ENCODE data around the gene DYNLRB1. TPM values are rescaled to one million over a fixed set of nuclear protein-coding genes. Genes with fewer than 3 reads are reported as not detected.
A peak's percentile ranks its signal among the peaks of the same experiment; 100 is the strongest.

The DYNLRB1 gene
- total and polyA plus RNA-seq, 9 of the 15 experiments (the other 6 are each of a cell fraction or from before 2014, with no cell fraction given): 48.7 to 358 (median 121) TPM

DNA sequence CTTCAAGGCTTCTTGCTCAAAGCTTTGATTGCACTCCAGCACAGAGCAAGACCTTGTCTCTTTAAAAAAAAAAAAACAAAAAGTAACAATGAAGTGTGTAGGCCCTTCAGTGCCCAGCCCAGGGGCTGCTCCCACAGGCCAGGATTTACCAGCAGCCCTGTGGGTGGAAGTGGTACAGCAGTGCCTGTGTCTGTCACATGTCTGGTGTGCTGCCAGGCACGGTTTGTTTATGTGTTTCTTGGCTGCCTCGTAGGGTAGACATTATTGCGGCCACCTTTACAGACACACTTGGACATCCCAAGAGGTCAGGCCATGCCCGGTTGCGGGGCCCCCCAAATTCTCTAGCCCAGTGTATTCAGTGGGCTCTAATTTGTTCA lies 12.7 kb downstream of the DYNLRB1 start:
- Histone ChIP-seq H3K36me3 (ENCODE audit: control insufficient read depth, insufficient read depth, low read length) (peaks cover 76% of the 10 kb centered on the region), H3K9ac (ENCODE audit: insufficient read depth in 1 of 2, low read depth in 2 of 2, low read length in 2 of 2) (peak overlapping the region in 1 of 2 experiments; percentile 17; a peak in 1 of 4 replicates), H3K4me2 (ENCODE audit: insufficient read depth, low read length) (no peak overlapping the region), H3K27me3 (ENCODE audit: control insufficient read depth in 2 of 2, insufficient read depth in 2 of 2, low read length in 2 of 2) (no peaks in the 10 kb centered on the region), H3K4me3 (no peak overlapping the region), H3K9me3 (replicated peaks; ENCODE audit: control insufficient read depth, insufficient read depth, low read depth, low read length) (no peaks in the 10 kb centered on the region; the same call in 1 of the 2 replicates), H4K20me1 (replicated peaks; ENCODE audit: control insufficient read depth, insufficient read depth, low read length) (peaks cover 12% of the 10 kb centered on the region; the same call in 1 of the 2 replicates), H3K4me1 (replicated peaks in 1 of 2; ENCODE audit: control insufficient read depth in 2 of 2, insufficient read depth in 2 of 2, low read length in 2 of 2) (peaks cover 11 to 12% of the 10 kb centered on the region in 2 experiments), H3K27ac (ENCODE audit: extremely low read depth, low read depth, low read length) (no peak overlapping the region), H3K9me1 (ENCODE audit: control insufficient read depth, insufficient read depth, low read length) (no peaks in the 10 kb centered on the region), H2AFZ (ENCODE audit: low read depth, low read length) (no peak overlapping the region), H3K79me2 (ENCODE audit: control insufficient read depth, insufficient read depth, low read length) (peaks cover 23% of the 10 kb centered on the region)
- FAIRE-seq: no peak
- DNase-seq (ENCODE audit: extremely low read depth in 1 of 4, low spot score in 3 of 4): no peak
- in situ Hi-C loops (cut with MboI) (loop anchor here (10.0 kb wide), 1 partner anchor 334 kb away; no protein-coding TSS in a partner anchor), intact Hi-C loops (cut with micrococcal nuclease) (no loop called here)
- POLR2A ChIA-PET: no interaction called here
- TF ChIP-seq ZNF79 (CRISPR knock-in tag; IDR thresholded peaks at IDR 0.05; ENCODE audit: low read depth): no peak
- no peak for ATAC-seq
- BruUV-seq (replicated peaks): no TSS peak
- 93% methylated on average over 5 of the region's 5 CpGs for WGBS (ENCODE audit: insufficient coverage, low coverage, missing lambda C conversion rate)
- CTCF ChIA-PET (ENCODE audit: low intra/inter-chr PET ratio): no interaction called here

DNA sequence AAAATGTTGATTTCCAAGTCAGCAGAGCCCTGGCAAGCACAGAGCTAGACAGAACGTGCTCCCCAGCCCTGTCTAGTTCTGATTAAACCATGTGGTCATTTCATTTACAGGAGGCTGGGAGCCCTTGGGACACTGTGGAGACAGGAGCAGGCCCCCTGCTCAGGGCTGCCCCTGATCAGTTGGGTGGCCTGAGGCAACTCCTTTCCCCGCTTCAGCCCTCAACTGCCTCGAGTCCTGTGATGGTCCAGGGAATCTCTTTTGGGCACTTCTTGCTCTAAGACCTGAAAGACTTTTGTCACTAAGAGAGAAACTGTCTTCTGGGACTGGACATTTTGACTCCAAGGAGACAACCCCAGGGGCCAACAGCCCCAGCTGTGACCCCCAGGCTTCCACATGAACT lies 13.5 kb downstream of the DYNLRB1 start:
- Histone ChIP-seq H3K36me3 (ENCODE audit: control insufficient read depth, insufficient read depth, low read length) (peaks cover 79% of the 10 kb centered on the region), H3K27me3 (ENCODE audit: control insufficient read depth in 2 of 2, insufficient read depth in 2 of 2, low read length in 2 of 2) (no peaks in the 10 kb centered on the region), H3K4me2 (ENCODE audit: insufficient read depth, low read length) (no peak overlapping the region), H2AFZ (ENCODE audit: low read depth, low read length) (no peak overlapping the region), H3K79me2 (ENCODE audit: control insufficient read depth, insufficient read depth, low read length) (peaks cover 16% of the 10 kb centered on the region), H3K27ac (ENCODE audit: extremely low read depth, low read depth, low read length) (no peak overlapping the region), H4K20me1 (replicated peaks; ENCODE audit: control insufficient read depth, insufficient read depth, low read length) (peaks cover 12% of the 10 kb centered on the region; the same call in 1 of the 2 replicates), H3K4me3 (no peak overlapping the region), H3K9ac (ENCODE audit: insufficient read depth in 1 of 2, low read depth in 2 of 2, low read length in 2 of 2) (peak overlapping the region in 1 of 2 experiments; percentile 36; a peak in 1 of 4 replicates), H3K9me1 (ENCODE audit: control insufficient read depth, insufficient read depth, low read length) (no peaks in the 10 kb centered on the region), H3K9me3 (replicated peaks; ENCODE audit: control insufficient read depth, insufficient read depth, low read depth, low read length) (no peaks in the 10 kb centered on the region; the same call in 1 of the 2 replicates), H3K4me1 (replicated peaks in 1 of 2; ENCODE audit: control insufficient read depth in 2 of 2, insufficient read depth in 2 of 2, low read length in 2 of 2) (peaks cover 11 to 12% of the 10 kb centered on the region in 2 experiments)
- in situ Hi-C loops (cut with MboI) (loop anchor here (10.0 kb wide), 2 partner anchors 175 to 335 kb away; partner anchors contain the start of gene TP53INP2), intact Hi-C loops (cut with micrococcal nuclease) (no loop called here)
- FAIRE-seq (no peak), ATAC-seq (no peak), DNase-seq (ENCODE audit: extremely low read depth in 1 of 4, low spot score in 3 of 4) (no peak)
- BruUV-seq (replicated peaks): no TSS peak
- POLR2A ChIA-PET: interaction anchor here (0.6 to 1.3 kb wide), 3 partner anchors 180 to 444 kb away, joined by 3 to 4 read pairs (median 3); no protein-coding TSS in a partner anchor
- CTCF ChIA-PET (ENCODE audit: low intra/inter-chr PET ratio): no interaction called here
- WGBS (ENCODE audit: insufficient coverage, low coverage, missing lambda C conversion rate): 88% methylated on average over 3 of the region's 3 CpGs
- TF ChIP-seq ZNF436 (CRISPR knock-in tag; IDR thresholded peaks at IDR 0.05): no peak
- no peak for TF ChIP-seq NCOA2 (IDR thresholded peaks at IDR 0.05; ENCODE audit: partially characterized antibody in 2 of 2)
- TF ChIP-seq NCOA4 (IDR thresholded peaks at IDR 0.05; ENCODE audit: partially characterized antibody): no peak
- no peak for TF ChIP-seq OTX1 (CRISPR knock-in tag; IDR thresholded peaks at IDR 0.05)
- no peak for TF ChIP-seq ELF2 (CRISPR knock-in tag; IDR thresholded peaks at IDR 0.05)
- TF ChIP-seq, protein P1, sequence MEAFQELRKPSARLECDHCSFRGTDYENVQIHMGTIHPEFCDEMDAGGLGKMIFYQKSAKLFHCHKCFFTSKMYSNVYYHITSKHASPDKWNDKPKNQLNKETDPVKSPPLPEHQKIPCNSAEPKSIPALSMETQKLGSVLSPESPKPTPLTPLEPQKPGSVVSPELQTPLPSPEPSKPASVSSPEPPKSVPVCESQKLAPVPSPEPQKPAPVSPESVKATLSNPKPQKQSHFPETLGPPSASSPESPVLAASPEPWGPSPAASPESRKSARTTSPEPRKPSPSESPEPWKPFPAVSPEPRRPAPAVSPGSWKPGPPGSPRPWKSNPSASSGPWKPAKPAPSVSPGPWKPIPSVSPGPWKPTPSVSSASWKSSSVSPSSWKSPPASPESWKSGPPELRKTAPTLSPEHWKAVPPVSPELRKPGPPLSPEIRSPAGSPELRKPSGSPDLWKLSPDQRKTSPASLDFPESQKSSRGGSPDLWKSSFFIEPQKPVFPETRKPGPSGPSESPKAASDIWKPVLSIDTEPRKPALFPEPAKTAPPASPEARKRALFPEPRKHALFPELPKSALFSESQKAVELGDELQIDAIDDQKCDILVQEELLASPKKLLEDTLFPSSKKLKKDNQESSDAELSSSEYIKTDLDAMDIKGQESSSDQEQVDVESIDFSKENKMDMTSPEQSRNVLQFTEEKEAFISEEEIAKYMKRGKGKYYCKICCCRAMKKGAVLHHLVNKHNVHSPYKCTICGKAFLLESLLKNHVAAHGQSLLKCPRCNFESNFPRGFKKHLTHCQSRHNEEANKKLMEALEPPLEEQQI (IDR thresholded peaks at IDR 0.05): no peak
- TF ChIP-seq BRF1 (IDR thresholded peaks at IDR 0.05; ENCODE audit: borderline replicate concordance, extremely low read depth, insufficient read length): no peak
- TF ChIP-seq ZNF584 (CRISPR knock-in tag; IDR thresholded peaks at IDR 0.05; ENCODE audit: low read depth): no peak
- no peak for TF ChIP-seq MTF1 (CRISPR knock-in tag; IDR thresholded peaks at IDR 0.05; ENCODE audit: borderline replicate concordance)
- no peak for TF ChIP-seq U2AF2 (optimal IDR thresholded peaks at IDR 0.05; ENCODE audit: low read depth, low read length)
- no peak for TF ChIP-seq MYBL2 (IDR thresholded peaks at IDR 0.05; ENCODE audit: low read depth)
- no peak for TF ChIP-seq MYBL2 (CRISPR knock-in tag; IDR thresholded peaks at IDR 0.05; ENCODE audit: borderline replicate concordance)
- no peak for TF ChIP-seq NR3C1 (CRISPR knock-in tag; IDR thresholded peaks at IDR 0.05)
- TF ChIP-seq FOXJ2 (tag; IDR thresholded peaks at IDR 0.05): no peak

Data from K562 (cell line).